ENCODE results near the gene UBE2L5. TPM values are rescaled to one million over a fixed set of nuclear protein-coding genes. Genes with fewer than 3 reads are reported as not detected.
A peak's percentile ranks its signal among the peaks of the same experiment; 100 is the strongest.

UBE2L5 gene
- total RNA-seq, result 0.24 and 0.42 TPM in 2 replicates

GRCh38 chr13:30422054-30422839 lies at the start of gene UBE2L5:
Gene UBE2L5, plus strand, starts transcription at chr13:30422493. Its CDS starts 5,498 bp downstream, at chr13:30427991.
- H3K27me3 Mint-ChIP-seq, result no peaks in the 10 kb centered on the region
- peak; percentile 94 for ATAC-seq (ENCODE audit: low read depth)
- peak within 1 kb of the TSS; percentile 94 for H3K27ac Mint-ChIP-seq
- intact Hi-C loops (cut with micrococcal nuclease), result loop anchor here (1.0 to 2.0 kb wide), 6 partner anchors 8 to 195 kb away; partner anchors contain the start of gene USPL1
- ChIA-PET POLR2A (interaction anchor here (0.6 to 5.0 kb wide), 30 partner anchors 9 to 290 kb away, joined by 3 to 120 read pairs (median 8); partner anchors contain the start of genes HMGB1, KATNAL1 and USPL1), CTCF (interaction anchor here (0.7 to 1.3 kb wide), 7 partner anchors 9 to 67 kb away, joined by 3 to 6 read pairs (median 5); no protein-coding TSS in a partner anchor)
- H3K4me1 Mint-ChIP-seq, result peaks cover 43% of the 10 kb centered on the region
- H3K4me3 Mint-ChIP-seq, result peak within 1 kb of the TSS; percentile 88
- no peaks in the 10 kb centered on the region for H3K9me3 Mint-ChIP-seq
- H3K36me3 Mint-ChIP-seq (ENCODE audit: low read depth), result peaks cover 3% of the 10 kb centered on the region
- DNase-seq, result peak; percentile 75
- no peak for TF ChIP-seq CTCF (IDR thresholded peaks at IDR 0.05)

DNA sequence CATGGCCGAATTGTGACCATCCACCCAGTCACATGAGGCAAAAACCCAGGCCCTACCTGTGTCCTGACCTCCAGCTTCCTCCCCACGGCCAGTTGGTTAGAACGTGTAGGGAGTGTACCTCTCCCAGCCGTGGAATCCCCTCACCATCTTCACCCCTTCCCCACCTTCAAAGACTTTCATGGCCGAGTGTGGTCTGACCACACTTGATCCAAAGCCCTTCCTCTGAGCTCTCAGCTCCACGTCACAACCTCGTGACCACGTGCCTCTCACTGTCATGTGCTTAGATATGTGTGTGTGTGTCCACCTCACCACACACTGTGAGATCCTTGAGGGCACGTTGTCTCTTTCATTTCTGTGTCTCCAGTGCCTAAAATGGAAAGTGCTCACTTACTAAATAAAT lies 48.6 kb upstream of the UBE2L5 start:
- peaks cover 90% of the 10 kb centered on the region for H3K4me1 Mint-ChIP-seq
- no peaks in the 10 kb centered on the region for H3K27me3 Mint-ChIP-seq
- ATAC-seq (ENCODE audit: low read depth) (no peak), DNase-seq (no peak)
- no peak for TF ChIP-seq CTCF (IDR thresholded peaks at IDR 0.05)
- intact Hi-C loops (cut with micrococcal nuclease), result no loop called here
- no peaks in the 10 kb centered on the region for H3K9me3 Mint-ChIP-seq
- H3K27ac Mint-ChIP-seq, result peak overlapping the region; percentile 84
- peaks cover 19% of the 10 kb centered on the region for H3K36me3 Mint-ChIP-seq (ENCODE audit: low read depth)
- ChIA-PET POLR2A (interaction anchor here (0.5 to 9.5 kb wide), 17 partner anchors 11 to 245 kb away, joined by 3 to 199 read pairs (median 9); partner anchors contain the start of genes HMGB1, KATNAL1, UBE2L5 and USPL1), CTCF (interaction anchor here (1.1 to 3.3 kb wide), 6 partner anchors 19 to 241 kb away, joined by 4 to 12 read pairs (median 7); partner anchors contain the start of gene HMGB1)
- H3K4me3 Mint-ChIP-seq, result peak overlapping the region; percentile 78

- peaks cover 9% of the 10 kb centered on the region for H3K36me3 Mint-ChIP-seq (ENCODE audit: low read depth)
Observed at GRCh38 chr13:30375265-30375835, 46.9 kb upstream of the UBE2L5 start.

DNA sequence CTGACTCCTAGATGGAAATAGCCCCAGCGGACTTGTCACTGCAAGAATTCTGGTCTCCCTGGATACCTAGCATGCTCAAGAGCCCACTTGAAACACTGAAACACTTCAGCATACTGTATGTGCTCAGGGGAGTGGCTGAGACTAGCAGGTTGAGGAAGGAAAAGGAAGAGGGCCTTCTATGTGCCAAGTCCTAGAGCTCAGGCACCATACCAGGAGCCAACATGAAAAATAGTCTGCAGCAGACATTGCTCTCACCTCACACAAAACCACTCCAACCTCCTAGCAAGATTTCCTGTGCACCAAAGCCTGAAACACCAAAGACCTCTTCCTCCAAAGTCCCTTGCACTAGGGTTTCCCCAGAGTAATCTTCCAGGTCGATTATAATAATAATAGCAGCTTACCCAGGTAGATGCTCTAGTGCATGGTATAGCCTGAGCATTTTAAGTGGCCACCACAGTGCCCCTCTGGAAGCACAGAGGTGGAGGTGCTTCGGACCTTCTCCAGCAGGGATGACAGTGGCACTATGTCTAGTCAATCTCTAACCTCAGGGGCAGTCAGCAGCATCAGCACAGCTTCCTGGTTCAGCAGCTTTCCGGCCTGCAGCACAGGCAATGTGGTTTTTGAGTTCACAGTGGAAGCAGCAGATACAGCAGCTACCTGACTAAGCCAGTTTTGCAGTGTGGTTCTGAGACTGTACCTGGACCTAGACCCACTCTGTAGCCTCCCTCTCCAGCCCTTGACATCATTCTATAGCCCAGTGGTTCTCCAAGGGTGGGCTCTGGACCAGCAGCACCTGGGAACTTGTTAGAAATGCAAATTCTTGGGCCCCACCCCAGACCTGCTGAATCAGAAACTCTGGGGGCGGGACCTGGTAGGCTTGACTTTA lies 45.6 kb upstream of the UBE2L5 start:
- Mint-ChIP-seq H3K4me3 (peak overlapping the region; percentile 82), H3K36me3 (ENCODE audit: low read depth) (no peaks in the 10 kb centered on the region), H3K27ac (peak overlapping the region; percentile 84), H3K27me3 (no peaks in the 10 kb centered on the region), H3K4me1 (peaks cover 65% of the 10 kb centered on the region), H3K9me3 (no peaks in the 10 kb centered on the region)
- CTCF ChIA-PET, result interaction anchor here (0.6 to 2.9 kb wide), 4 partner anchors 18 to 67 kb away, joined by 3 to 12 read pairs (median 3); no protein-coding TSS in a partner anchor
- no peak for TF ChIP-seq CTCF (IDR thresholded peaks at IDR 0.05)
- POLR2A ChIA-PET, result interaction anchor here (0.5 to 9.5 kb wide), 15 partner anchors 18 to 280 kb away, joined by 3 to 199 read pairs (median 4); partner anchors contain the start of genes KATNAL1, UBE2L5 and USPL1
- ATAC-seq (ENCODE audit: low read depth) (peak; percentile 76), DNase-seq (peak; percentile 45)
- intact Hi-C loops (cut with micrococcal nuclease), result loop anchor here (1.0 to 2.0 kb wide), 3 partner anchors 19 to 44 kb away; no protein-coding TSS in a partner anchor

More at GRCh38 chr13:30375265-30375835, 46.9 kb upstream of the UBE2L5 start:
- H3K27me3 Mint-ChIP-seq, result no peaks in the 10 kb centered on the region
- peak overlapping the region; percentile 82 for H3K4me3 Mint-ChIP-seq
- H3K9me3 Mint-ChIP-seq, result no peaks in the 10 kb centered on the region
- no peak for TF ChIP-seq CTCF (IDR thresholded peaks at IDR 0.05)
- POLR2A ChIA-PET, result interaction anchor here (0.7 to 9.5 kb wide), 19 partner anchors 10 to 525 kb away, joined by 3 to 199 read pairs (median 11); partner anchors contain the start of genes ALOX5AP, HMGB1, KATNAL1 and UBE2L5
- DNase-seq (no peak), ATAC-seq (ENCODE audit: low read depth) (no peak)
- intact Hi-C loops (cut with micrococcal nuclease), result no loop called here
- CTCF ChIA-PET, result interaction anchor here (1.6 to 3.3 kb wide), 4 partner anchors 20 to 243 kb away, joined by 5 to 12 read pairs (median 8); no protein-coding TSS in a partner anchor
- H3K27ac Mint-ChIP-seq, result peak overlapping the region; percentile 84
- H3K4me1 Mint-ChIP-seq, result peaks cover 78% of the 10 kb centered on the region

Data from activated B cell treated with CpG ODN at 0.5 μM for 24 hours (primary cell).